Measurements from ENCODE around the gene DENND4B.

GRCh38 chr1:153916297-153916696 is 30.2 kb downstream of the DENND4B start:
- TF ChIP-seq CTCF (IDR thresholded peaks at IDR 0.05; ENCODE audit: poor library complexity) (no peak), EZH2phosphoT487 (IDR thresholded peaks at IDR 0.05; ENCODE audit: low read depth, severe bottlenecking, unreplicated experiment) (no peak), EZH2 (IDR thresholded peaks at IDR 0.05; ENCODE audit: borderline replicate concordance) (no peak)
